SW 1271 (cell line): Measurements from ENCODE around the gene CHRNG.
A peak's percentile ranks its signal among the peaks of the same experiment; 100 is the strongest.
"Not testable (repeated sequence)": the region's sequence is repeated elsewhere in the genome, so short reads cannot be mapped to it uniquely, and the experiment has no call there.

Experiments used
- DNase-seq, 2 experiments: peaks; one replicate each; lab custom pipeline; 2025; lab: John Stamatoyannopoulos, UW

The CHRNG gene

DNA sequence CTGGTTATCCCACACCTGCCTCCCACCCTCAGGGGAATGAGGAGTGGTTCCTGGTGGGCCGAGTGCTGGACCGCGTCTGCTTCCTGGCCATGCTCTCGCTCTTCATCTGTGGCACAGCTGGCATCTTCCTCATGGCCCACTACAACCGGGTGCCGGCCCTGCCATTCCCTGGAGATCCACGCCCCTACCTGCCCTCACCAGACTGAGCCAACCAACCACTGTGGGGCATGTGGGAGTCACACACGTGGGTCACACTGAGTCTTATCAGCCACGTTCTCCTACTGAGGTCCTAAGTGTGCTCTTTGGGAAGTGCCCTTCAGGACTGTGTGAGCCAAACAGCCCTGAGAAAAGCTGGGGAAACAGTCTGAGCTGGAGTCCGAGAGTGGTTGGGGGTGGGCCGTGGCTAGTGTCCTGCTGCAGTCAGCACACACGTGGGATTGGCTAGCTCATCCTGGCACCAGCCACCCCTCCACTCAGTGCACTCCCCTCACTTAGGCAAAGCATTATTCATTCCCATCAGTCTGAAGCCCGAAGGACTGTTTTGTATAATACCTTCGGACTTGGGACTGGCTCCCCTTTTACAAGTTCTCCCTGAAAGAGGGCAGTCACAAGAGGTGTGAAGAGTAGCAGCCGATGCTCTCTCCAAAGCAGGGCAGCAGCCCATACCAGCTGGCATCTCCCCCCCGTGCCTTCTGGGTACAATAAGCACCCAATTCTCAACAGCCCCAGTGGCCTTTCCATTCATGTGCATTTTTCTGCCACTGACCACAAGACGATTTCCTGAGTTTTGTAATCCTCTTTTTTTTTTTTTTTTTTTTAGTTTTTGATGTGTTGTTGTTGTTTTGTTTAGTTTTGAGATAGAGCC, 6.3 kb downstream of the CHRNG start:
- DNase-seq, result no peak

DNA sequence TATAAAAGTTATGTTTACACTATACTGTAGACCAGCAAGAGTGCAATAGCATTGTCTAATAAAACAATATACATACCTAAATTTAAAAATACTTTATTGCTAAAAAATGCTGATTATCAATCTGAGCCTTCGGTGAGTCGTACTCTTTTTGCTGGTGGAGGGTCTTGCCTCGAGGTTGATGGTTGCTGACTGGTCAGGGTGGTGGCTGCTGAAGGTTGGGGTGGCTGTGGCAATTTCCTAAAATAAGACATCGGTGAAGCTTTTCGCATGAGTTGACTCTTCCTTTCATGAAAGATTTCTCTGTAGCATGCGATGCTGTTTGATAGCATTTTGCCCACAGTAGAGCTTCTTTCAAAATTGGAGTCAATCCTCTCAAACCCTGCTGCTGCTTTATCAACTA, 8.5 kb downstream of the CHRNG start:
- no peak for DNase-seq

DNA sequence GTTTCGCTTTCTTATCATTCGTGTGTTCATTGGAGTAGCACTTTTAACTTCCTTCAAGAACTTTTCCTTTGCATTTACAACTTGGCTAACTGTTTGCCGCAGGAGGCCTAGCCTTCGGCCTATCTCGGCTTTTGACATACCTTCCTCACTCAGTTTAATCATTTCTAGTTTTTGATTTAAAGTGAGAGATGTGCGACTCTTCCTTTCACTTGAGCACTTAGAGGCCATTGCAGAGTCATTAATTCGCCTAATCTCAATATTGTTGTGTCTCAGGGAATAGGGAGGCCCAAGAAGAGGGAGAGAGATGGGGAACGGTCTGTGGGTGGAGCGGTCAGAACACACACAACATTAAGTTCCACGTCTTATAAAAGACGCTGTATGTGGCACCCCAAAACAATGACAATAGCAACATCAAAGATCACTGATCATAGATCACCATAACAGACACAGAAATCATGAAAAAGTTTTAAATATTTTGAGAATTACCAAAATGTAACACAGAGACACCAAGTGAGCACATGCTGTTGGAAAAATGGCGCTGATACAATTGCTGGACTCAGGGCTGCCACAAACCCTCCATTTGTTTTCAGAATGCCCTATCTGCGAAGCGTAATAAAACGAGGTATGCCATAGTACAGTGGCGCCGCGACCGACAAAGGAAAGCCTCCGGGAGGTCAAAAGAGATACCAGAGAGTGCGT, 10.3 kb downstream of the CHRNG start:
- no peak for DNase-seq

DNA sequence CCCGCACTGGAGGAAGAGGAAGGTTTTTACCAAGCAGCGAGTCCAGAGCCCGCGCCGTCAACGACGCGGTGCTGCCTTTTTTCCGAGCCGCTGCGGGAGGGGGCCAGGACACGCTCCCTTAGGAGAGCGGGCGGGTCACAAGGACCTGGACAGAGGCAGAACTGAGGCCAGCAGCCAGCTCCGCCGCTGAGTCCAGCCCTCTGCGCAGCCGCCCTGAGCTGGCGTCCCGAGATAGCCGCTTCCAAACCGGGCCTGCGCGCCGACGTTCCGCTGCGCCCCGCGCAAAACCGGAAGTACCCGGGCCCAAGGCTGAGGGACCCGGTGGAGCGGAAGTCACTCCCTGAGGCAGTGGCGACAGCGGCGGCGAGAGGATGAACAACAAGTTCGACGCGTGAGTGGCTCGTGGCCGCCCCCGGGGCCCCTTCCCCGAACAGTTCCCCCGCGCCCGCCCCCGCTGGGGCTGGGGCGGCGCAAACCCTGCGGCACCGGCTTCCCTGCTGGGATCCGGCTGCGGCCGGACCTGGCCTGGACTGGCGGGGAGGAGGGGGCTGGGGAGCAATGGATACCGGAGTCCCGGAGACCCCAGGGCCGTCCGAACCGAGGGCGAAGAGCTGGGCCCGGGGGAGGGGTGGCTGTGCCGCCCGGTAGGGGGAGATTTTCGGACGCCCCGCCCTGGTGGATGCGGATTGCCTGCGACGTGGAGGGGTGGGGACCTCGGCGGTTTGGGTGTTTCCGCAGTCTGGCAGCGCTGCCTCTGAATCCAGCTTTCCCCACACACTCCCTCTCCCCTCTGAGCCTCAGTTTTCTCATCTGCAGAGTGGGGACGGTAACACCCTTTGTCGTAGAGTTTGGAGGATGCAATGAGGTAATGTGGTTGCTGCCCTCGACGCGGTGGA, 11.1 kb downstream of the CHRNG start, which contains the start of the genes EIF4E2 and TIGD1:
Gene EIF4E2, plus strand, starts transcription at position 336 of the 896 bp plus-strand sequence. Its CDS starts 36 bp downstream, at position 372.
Gene TIGD1, minus strand, starts transcription at position 204 of the 896 bp plus-strand sequence. CDS start 675 bp downstream, outside the sequence.
- DNase-seq, result peak; percentile 71 to 89

DNA sequence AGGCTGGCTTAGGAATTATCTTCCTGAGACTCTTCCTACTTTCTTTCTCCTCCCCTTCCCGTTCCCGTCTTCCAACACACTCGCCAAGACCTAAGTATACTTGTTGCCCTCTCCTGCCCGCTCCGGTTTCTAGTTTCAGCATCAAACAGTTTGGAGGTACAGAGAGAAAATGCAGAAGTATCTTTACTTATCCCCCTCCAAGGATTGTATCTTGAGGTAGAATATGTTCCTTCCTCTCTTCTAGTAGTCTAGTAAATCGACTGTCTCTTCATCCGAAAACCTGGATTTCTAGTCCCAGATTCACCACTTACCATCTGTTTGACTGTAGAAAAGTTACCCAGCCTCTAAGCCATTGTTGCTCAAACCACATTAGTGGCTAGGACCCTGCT, 11.8 kb downstream of the CHRNG start:
- DNase-seq, result no peak

DNA sequence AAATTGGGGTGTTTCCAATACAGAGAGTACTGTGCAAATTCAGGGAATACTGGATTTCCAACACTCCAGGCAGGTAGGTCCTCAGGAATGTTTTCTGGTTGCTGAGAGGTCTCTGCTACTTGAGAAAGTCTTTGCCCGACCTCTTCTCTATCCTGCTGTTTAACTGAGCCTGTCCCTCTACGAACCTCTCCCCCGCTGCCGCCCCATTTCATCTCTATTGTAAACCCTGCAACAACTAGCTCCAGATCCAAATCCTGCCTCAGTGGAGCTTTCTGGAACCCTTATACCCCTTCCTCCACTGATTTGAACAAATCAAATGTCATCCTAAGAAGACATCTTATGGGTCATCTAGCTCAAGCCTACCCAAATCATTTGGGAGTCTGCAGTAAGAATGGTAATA, 12.3 kb downstream of the CHRNG start:
- DNase-seq, result no peak

DNA sequence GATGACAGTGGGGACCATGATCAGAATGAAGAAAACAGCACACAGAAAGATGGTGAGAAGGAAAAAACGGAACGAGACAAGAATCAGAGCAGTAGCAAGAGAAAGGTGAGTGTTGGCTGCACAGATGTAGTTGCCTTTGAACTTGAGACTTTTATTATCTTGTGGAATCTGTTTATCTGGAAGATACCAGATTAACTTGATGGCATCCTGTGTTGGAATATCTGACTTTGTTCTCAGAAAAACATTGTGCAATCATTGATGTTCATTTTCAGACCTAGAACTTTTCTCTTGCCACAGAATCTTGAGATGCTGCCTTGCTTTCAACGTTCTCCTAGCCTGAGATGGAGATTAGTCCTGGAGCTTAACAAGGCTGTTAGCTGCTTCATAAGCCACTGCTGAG, 16.9 kb downstream of the CHRNG start:
- DNase-seq, result no peak

DNA sequence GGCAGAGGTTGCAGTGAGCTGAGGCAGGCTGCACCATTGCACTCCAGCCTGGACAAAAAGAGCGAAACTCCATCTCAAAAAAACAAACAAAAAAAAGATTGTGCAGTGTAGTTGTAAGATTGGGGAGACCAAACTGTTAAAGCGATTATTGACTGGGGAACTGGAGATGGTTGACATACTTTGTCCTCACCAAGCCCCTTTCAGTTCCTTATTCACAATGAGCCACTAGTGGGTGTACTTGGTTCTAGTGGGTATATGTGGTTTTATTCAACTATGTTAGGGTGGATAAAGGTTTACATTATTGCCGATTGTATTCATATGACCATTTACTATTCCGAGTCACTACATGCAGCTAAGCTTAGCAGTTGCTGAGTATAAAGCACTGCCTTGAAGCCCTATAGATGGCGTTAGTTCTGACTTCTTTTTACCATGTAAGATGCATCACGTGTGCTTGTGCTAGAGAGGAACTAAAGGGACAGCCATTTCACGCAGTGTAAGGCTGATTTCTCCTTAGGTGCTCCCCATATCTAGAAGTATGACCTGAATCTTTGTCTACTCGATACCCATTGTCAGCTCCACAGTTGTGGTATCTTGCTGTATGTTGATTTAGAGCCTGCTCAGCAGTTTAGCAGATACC, 23.1 kb downstream of the CHRNG start:
- no peak for DNase-seq

DNA sequence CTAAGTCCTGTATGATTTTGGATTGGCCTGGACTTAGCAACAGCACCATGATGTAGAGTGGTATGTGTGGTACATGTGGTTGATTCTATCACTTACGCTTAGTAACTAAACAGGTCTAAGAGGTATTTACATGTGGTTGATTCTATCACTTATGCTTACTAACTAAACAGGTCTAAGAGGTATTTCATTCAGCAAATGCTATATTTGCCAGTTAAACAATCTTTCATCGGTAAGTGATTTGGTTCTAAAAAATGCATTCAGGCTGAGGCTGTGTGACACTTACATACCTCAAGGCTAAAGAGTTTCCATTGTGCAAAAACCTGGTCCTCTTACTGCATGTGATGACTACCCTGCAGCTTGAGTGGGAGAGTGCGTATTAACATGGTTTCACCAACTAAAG, 24.1 kb downstream of the CHRNG start:
- DNase-seq, result no peak

DNA sequence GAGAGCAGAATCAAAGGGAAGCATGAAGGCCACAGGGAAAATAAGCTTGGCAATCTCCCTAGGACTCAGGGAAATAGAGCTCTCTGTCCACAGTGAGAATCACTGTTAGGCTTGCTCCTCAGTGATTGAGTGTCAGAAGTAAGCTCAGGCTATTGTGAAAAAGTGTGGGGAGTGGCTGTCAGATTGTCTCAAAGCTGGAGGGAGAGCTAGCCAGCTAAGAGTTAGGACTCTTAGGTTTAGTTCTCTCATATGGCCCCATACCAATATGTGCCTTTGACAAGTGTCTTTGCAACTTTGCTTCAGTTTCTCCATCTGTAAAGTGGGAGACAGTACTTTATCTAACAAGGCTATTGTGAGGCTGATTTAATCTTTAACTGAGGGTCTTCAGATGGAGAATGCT, 28.2 kb downstream of the CHRNG start:
- no peak for DNase-seq

DNA sequence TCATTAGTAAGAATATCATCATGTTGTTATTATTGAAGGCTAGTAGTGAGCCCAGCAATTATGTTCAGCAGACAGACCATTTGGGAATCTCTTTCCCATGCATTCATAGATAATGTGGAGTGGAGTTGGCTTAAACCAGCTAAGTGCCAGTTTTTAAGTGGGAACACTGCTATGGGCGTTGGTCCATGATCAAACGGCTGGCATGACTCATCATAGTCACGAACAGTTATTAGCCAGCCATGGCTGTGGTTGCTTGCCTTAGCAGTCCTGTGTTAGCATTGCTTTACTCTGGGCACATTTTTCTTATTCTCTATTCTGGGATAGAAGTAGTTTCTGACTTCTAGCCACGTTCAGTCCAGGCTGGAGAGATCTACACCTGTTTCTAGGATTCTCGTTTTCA, 28.7 kb downstream of the CHRNG start:
- peak in 1 of 2 experiments; percentile 19 for DNase-seq

DNA sequence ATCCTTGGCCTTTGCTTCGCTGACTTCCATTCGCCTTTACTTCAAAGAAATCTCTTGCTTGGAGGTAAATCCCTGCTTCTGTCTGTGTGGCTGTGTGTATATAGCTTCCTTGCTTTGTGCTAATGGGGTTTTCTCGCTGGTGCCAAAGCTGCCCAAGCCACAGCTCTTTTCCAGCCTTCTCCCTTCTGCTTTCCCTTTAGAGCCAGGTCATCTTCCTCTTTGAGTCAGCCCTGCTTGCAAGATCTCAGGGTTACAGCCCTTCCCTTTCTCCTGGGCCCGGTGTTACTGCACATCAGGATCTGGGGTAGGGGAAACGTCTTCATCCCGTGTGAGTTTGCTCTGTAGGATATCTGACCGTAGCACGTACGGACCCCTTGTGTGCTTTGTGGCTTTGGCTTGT, 30.0 kb downstream of the CHRNG start:
- no peak for DNase-seq

DNA sequence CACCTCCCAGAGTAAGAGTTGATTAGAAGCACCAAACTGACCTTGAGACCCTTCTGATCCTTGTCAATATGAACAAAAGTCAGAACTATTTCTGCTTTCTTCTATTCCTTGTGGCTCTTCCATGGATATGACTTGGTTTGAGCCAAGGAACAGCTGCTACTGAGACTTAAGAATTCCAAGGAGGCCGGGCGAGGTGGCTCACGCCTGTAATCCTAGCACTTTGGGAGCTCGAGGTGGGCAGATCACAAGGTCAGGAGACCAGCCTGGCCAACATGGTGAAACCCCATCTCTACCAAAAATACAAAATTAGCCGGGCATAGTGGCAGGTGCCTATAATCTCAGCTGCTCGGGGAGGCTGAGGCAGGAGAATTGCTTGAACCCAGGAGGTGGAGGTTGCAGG, 31.0 kb downstream of the CHRNG start:
- DNase-seq, result not testable (repeated sequence)

DNA sequence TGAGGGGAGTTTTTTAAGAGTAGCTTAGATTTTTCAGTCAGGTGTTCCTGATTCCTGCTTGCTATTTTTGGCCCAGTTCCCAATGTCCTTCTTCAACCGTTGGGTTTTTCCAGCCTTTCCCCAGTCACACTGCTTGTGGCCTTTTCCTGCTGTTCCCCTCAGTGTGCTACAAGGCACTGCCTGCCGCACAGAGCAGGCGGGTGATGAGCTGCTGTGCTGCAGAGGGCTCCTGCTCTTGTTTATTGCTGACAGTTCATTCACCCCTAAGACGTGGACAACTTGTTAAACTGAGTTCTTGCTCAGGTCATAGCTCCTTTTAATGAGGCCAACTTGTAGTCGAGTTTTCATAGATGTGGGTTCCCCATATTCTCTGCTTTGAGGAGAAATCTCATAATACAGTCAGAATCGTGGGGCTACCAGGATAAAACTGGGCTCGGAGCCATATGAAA, 31.6 kb downstream of the CHRNG start:
- no peak for DNase-seq

DNA sequence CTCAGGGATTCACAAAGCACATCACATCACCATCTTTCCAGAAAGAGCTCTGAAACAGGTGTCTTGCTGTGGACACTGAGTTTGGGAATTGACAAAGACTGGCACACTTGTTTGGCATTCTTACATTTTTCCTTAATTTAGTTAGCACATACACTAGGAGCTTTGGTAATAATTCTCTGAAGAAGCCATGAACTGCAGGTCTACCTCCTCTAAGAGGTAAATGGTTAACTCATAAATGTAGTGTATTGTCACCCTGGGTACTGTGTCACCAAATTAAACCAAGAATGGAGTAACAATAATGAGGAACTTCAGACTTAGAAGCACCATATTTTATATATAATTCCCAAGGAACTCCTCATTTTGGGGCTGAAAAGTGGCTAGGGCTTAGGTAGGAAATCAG, 33.5 kb downstream of the CHRNG start:
- no peak for DNase-seq

DNA sequence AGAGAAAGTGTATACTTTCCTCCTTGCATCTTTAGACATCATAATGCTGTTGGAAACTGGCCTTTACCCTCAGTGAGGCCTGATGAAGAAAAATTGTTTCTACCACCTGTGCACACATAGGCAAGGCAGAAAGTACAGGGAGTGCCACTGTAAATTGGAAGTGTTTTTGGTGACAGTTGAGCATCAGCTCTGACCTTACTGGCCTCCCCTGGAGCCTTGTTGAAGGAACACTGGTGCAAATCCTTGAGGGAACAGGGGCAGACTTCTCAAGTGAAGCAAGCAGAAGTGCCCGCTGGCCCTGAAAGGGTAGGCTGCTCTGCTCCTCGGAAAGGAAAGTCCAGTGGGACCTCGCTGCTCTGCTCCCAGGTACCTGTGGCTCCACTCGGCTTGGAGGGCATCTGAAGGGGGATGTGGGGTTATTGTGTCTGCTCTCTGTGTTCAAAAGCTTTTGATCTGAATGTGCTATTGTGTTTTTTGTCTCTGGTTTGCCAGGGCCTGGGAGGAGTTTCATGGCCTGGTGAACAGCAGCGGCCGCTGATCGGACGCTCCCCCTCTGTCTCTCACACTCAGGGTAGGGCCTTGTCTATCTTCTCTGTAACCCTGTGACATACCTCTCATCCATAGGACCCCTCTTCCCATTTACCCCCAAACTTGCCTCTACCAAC, 34.4 kb downstream of the CHRNG start:
- DNase-seq, result no peak

DNA sequence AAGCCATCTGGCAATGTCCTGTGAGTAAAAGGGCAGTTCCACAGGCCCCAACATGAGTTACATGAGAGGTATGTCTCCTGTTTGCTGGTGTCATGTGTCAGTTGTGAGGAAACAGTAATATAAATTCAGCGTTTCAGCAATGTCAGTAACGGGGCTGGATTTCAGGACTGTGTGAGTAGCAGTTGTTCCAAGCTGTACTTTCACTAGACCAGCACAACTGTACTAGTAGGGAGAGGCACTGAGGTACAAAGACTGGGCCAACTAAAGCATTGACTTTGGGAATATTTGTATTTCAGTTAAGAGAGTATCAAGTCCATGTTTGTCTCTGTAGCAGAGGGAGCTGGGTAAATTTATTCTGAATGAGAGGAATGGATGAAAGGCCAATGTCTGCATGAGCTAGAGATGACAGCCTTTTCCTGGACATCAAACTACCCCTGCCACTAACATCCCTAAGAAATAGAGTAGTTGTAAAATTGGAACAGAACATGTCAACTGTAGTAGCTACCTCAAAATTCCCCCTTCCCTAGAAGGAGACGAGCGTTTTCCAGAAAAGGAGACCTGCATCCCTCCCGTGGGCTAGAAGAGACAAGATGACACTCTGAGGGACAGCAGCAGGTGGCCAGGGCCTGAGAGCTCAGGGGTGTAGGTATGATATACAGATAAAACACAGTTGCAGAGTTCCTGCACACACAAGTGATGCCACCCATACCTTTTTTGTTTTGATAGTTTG, 35.3 kb downstream of the CHRNG start:
- DNase-seq, result no peak

DNA sequence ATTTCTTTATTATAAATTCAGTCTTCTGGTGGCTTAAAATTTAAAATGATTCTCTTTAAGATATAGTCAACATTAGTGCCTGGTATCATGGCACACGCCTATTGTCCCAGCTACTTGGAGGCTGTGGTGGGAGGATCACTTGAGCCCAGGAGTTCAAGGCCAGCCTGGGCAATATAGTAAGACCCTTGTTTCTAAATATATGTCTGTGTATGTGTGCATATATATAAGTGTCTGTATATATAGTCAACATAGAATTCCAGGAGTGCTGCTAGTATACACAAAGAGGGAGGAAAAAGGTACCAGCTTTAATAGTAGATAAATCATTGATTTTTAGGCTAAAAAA, 35.9 kb downstream of the CHRNG start:
- no peak for DNase-seq

DNA sequence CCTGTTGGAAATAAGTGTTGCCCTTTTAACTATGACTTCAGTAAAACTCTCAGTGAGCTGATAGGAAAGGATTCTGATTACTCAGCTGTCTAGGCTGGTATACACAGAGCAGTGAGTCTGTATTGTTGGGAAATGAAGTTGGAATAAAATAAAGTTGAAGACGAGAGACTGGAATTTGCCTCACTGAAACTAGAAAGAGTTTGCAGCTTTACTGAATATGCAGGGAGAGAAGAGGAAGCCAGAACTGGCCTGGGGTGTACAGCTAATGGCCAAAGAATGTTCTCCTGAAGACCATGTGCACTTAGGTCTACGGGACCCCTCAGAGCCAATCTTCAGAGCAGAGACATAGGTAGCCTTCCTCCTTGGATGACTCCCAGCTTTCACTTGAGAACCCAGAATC, 37.5 kb downstream of the CHRNG start:
- no peak for DNase-seq

DNA sequence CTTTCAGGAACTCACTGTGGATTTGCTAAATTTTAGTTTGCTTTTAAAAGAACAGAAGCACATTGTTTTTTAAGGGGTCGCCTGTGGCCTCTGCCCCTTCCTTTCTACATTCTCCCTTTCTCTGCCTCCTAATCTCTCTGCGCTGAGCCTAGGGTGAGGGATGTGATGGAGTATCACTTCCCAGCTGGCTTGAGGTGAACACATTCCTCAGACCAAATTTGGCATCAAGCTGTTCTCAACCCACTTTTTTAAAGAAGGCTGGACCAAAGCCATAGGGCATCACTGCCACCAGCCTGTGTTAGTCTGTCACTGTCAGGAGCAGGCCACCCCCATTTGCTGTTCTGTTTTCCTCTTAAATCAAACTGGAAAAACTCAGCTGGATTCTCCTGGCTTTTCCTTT, 38.3 kb downstream of the CHRNG start:
- no peak for DNase-seq

DNA sequence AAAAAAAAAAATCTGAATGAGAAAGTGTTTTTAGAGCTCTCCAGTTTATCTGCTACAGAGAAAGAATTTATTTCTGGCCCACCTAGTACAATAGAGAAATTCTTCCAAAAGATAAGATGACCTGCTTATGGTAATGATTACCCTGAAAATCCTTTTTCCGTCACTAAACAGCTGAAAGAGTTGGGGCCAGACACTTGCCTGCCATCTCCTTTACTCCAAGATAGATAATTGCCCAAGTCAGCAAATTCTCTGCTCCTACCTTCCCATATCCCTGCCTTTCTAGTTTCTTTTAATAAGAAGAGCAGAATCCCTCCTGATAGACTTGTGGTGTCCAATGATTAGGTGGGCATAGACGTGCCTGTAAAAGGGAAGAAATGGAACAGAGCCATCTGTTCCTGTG, 39.1 kb downstream of the CHRNG start:
- DNase-seq, result no peak
